MG63 (cell line): ENCODE results near the gene S1PR1. TPM values are rescaled to one million over a fixed set of nuclear protein-coding genes. Genes with fewer than 3 reads are reported as not detected.
"Not testable (repeated sequence)": the region's sequence is repeated elsewhere in the genome, so short reads cannot be mapped to it uniquely, and the experiment has no call there.

Experiments
- DNase-seq: peaks from one replicate; pipeline ENCODE4 v3.0.0-alpha.2; 2020
- H3K27me3 ChIP-seq: fragments of 250-450 bp; sonication (Bioruptor Pico); 2 replicates; pipeline ENCODE4 v1.5.1; 2020; ENCODE audit warnings: mild to moderate bottlenecking, moderate library complexity
- H3K36me3 ChIP-seq: fragments of 250-450 bp; sonication (Bioruptor Pico); 2 replicates; pipeline ENCODE4 v1.5.1; 2020; ENCODE audit warnings: mild to moderate bottlenecking, moderate library complexity
- H3K4me3 ChIP-seq: fragments of 250-450 bp; sonication (Bioruptor Pico); 2 replicates; pipeline ENCODE4 v1.5.1; 2020; ENCODE audit warnings: mild to moderate bottlenecking, moderate library complexity
- H3K9me3 ChIP-seq: fragments of 250-450 bp; sonication (Bioruptor Pico); 2 replicates; pipeline ENCODE4 v1.5.1; 2020; ENCODE audit warnings: mild to moderate bottlenecking, moderate library complexity
- total RNA-seq: library from RNA; depleted of rRNA; stranded (reverse); fragments of >200 nt; shearing (Covaris generic); gene quantifications from 2 replicates; pipeline ENCODE4 v1.2.3, GENCODE V29; 2014; ENCODE audit warnings: low replicate concordance

S1PR1 gene
- total RNA-seq, 1 experiment from 2014 or later: 0.30 TPM

DNA sequence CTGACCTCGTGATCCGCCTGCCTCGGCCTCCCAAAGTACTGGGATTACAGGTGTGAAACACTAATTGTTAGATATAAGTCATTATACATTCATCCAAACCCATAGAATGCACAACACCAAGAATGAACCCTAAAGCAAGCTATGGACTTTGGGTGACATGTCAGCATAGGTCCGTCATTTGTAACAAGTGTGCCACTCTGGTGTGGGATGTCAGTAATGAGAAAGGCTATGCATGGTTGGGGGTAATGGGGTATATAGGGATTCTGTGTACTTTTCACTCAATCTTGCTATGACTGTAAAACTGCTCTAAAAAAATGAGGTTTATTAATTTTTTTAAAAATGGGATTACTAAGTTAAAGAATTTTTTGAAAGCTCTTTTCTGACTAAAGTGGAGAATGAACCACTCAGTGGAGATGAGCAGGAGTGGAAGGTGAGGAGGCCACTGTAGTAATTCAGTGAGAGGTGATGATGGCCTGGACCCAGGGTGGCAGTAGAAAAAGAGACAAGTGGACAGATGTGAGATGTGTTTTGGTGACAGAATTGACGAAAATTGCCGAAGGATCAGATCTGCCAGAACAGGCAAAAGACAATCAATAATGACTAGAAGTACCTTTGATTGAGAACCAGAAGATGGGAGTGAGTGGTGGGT is 21.3 kb upstream of the S1PR1 start:
- DNase-seq: no peak
- Histone ChIP-seq H3K27me3 (no peaks in the 10 kb centered on the region), H3K9me3 (no peaks in the 10 kb centered on the region), H3K36me3 (no peaks in the 10 kb centered on the region), H3K4me3 (no peak overlapping the region)

DNA sequence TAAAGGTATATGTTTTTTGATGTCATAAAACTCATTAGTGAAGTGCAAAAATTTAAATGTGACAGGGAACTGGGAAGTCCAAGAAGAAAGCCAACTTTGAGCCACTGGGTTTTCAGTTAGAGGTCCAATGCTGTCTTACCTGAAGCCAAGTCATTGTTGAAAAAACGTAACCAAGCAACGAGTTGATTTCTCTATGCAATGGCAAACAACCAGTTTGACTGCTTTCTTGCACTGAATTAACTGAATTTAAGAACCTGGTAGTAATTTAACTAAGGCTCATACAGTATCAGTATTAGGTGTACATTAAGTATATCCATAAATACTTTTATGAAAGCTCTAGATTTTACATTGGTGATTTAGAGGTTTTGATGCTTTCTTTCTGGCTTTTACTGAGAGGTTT is 20.2 kb upstream of the S1PR1 start:
- Histone ChIP-seq H3K9me3 (no peaks in the 10 kb centered on the region), H3K36me3 (no peaks in the 10 kb centered on the region), H3K27me3 (no peaks in the 10 kb centered on the region), H3K4me3 (no peak overlapping the region)
- no peak for DNase-seq

DNA sequence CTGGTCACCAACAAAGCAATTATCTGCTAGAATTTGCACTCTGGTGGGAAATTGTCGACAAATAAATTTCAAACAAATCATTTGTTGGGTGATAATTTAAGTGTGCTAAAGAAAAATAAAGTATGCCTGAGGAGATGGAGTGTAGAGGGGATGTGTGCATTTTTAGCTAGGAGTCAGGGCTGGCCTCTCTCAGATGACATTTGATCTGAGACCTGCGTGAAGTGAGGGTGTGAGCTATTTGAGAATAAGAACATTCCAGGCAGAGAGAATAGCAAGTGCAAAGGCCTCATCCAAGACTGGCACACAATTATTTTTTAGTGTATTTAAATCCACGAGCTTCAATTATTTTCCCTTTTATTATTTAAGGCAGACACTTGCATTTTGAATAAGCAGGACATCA is 19.7 kb upstream of the S1PR1 start:
- Histone ChIP-seq H3K9me3 (no peaks in the 10 kb centered on the region), H3K27me3 (no peaks in the 10 kb centered on the region), H3K36me3 (no peaks in the 10 kb centered on the region), H3K4me3 (no peak overlapping the region)
- no peak for DNase-seq

DNA sequence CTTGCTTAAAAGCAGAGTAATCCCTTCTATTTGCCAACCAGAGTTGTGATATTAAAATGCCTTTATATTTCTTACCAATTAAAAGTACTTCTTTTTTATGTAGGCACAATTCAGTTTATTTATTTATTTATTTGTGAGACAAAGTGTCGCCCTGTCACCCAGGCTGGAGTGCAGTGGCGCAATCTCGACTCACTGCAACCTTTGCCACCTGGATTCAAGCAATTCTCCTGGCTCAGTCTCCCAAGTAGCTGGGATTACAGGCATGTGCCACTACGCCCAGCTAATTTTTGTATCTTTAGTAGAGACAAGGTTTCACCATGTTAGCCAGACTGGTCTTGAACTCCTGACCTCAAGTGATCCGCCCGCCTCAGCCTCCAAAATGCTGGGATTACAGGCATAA is 17.9 kb upstream of the S1PR1 start:
- H3K27me3 ChIP-seq, H3K9me3 ChIP-seq, H3K4me3 ChIP-seq, DNase-seq, H3K36me3 ChIP-seq: not testable (repeated sequence)

DNA sequence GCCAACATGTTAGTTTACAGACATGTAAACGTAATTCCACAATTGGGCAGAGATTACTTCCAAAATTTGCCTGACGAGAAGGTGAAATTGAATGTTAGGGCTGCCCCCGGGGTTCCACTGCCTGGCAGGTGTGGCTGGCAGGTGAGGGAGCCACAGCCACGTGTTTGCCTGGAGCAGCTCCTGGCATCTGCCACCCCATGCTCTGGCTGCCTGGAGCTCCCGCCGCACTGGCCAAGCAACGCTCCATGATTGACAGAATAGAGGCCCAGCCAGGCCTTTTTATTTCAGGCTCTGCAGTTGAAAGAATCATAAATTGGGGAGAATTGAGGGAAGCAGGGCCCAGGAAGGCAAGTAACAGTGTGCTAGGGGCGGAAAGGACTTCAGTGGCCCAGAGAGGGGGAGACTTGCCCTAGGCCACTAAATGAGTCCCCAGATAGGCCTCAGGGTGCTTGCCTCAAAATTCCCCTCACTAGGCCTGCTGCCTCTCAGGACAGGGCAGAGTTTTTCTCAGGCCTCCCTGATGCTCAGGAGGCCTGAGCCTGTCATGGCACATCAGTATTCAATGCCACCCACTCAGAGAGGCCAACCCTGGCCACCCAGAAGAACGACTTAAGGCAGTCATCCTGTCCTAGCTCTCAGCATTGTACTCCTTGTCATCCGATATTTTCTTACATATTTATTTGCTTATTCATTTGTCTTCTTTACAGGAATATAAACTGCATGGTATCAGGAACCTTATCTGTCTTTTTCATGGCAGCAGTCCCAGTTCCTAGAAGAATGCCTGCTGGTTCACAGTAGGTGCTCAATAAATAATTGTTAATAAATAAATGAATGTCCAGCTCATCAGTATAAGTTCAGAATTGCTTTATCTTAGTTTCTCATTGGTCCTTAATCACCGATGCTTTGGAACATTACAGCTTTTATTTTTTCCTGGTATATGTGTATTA is 16.6 kb upstream of the S1PR1 start:
- H3K4me3 ChIP-seq: no peak overlapping the region
- no peak for DNase-seq
- H3K27me3 ChIP-seq: no peaks in the 10 kb centered on the region
- no peaks in the 10 kb centered on the region for H3K36me3 ChIP-seq
- no peaks in the 10 kb centered on the region for H3K9me3 ChIP-seq

DNA sequence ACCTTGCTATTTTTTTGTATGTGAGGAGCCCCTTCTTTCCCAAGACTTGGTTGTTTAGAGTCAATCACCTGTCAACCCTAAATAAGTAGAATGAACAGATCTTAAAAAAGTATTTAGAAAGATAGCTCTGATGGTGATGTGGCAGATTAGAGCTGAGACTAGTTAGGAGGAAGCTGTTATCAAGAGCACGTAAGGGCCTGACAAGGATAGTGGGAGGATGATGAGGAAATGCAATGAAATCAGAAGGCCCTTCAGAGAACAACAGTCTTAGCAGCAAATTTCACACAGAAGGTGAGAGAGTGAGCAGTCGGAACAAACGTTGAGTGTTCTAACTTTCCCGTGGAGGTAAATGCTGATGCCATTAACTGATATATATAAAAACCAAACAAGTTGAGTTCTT is 15.9 kb upstream of the S1PR1 start:
- no peak overlapping the region for H3K4me3 ChIP-seq
- no peaks in the 10 kb centered on the region for H3K27me3 ChIP-seq
- DNase-seq: no peak
- no peaks in the 10 kb centered on the region for H3K9me3 ChIP-seq
- H3K36me3 ChIP-seq: no peaks in the 10 kb centered on the region

DNA sequence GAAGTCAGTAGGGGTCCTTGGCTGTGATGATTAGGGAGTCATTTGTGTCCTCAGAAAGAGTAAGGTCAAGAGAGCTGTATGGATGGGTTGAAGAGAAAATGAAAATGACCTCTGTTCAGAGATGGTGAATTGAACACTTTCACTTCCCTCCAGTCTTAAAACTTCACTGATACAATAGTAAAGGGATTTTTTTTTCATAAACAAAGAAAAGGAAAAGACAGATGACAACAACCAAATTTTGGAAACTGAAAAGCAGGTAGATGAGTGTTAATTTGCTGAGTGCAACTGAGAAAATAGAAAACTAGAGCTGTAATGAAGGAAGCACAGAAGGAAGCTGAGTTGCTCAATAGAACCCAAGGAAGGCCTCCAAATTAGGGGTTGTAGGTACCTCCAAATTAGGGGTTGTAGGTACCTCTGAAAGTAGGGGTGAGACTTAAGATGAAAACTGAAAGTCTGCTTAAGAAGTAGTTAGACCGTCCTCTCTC is 14.8 kb upstream of the S1PR1 start:
- no peaks in the 10 kb centered on the region for H3K9me3 ChIP-seq
- H3K4me3 ChIP-seq: no peak overlapping the region

DNA sequence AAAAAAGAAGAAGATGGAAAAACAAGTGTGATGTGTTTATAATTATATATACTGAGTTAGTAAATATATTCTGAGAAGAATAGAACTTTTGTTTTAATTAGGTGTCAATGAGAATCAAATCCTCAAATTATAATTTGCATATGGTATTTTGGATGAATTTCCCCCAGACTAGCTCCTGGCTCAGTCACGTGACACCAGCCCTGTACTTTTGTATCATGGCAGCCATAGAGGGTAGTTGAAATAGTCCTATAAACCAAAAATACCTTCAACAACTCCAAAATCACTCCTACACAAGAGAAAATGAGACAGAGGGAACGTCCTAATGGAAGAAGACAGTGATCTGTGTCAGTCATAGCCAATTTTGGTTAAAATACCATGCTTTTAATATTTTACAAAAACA is 9.0 kb upstream of the S1PR1 start:
- Histone ChIP-seq H3K4me3 (no peak overlapping the region), H3K27me3 (0 out of 2 replicates have a peak, but pooled peaks cover 3% of the 10 kb centered on the region), H3K36me3 (no peaks in the 10 kb centered on the region), H3K9me3 (no peaks in the 10 kb centered on the region)
- DNase-seq: no peak

More for the DNA sequence above, 14.8 kb upstream of the S1PR1 start:
- no peaks in the 10 kb centered on the region for H3K27me3 ChIP-seq
- H3K36me3 ChIP-seq: no peaks in the 10 kb centered on the region
- no peak for DNase-seq

DNA sequence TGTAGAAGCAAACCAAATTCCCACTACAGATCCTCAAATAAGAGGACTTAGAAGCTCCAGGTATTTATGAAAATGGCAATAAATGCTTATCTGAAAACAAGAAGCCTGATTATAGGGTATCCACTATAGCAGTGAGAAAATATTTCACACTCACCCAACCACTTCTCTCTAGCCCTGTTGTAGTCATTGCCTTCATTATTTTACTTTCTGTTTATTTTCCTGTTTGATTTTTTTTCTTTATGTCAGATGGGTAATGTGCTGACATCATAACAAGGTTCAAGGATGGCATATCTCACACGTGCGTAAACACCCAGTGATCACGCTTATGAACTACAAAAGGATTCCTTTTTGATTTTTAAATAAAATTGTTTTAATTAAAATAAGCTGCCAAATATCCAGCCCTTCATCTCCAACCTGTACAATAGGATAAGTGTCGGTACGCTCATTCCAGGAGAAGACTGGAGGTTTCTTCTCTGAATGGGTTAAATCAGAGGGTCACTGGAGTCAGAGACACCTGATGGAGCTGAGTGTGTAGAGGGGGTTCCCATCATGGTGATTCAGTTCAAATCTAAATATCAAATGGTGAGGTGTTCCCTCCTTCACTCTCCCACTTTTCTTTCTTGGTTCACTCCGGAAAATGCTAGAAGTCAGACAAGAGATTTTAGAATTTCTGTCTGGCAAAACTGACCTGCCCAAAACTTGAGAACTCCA is 8.2 kb upstream of the S1PR1 start:
- Histone ChIP-seq H3K4me3 (no peak overlapping the region), H3K27me3 (0 out of 2 replicates have a peak, but pooled peaks cover 3% of the 10 kb centered on the region), H3K9me3 (no peaks in the 10 kb centered on the region), H3K36me3 (no peaks in the 10 kb centered on the region)
- DNase-seq: no peak

DNA sequence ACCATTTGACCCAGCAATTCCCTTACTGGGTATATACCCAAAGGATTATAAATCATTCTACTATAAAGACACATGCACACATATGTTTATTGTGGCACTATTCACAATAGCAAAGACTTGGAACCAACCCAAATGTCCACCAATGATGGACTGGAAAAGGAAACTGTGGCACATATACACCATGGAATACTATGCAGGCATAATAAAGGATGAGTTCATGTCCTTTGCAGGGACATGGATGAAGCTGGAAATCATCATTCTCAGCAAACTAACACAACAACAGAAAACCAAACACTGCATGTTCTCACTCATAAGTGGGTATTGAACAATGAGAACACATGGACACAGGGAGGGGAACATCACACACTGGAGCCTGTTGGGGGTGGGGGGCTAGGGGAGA is 4.6 kb upstream of the S1PR1 start:
- not testable (repeated sequence) for H3K9me3 ChIP-seq, H3K4me3 ChIP-seq, DNase-seq

DNA sequence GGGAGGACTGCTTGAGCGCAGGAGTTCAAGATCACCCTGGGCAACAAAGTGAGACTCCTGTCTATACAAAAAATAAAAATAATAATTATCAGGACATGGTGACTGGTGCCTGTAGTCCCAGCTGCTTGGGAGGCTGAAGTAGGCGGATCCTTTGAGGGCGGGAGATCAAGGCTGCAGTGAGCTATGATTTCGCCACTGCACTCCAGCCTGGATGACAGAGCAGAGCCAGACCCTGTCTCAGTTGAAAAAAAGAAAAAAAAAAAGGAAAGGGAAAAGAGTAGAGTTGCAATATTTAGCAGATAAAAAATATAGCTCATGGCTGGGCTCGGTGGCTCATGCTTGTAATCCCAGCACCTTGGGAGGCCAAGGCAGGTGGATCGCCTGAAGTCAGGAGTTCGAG is 3.3 kb upstream of the S1PR1 start:
- DNase-seq: no peak
- Histone ChIP-seq H3K4me3 (no peak overlapping the region), H3K27me3 (peaks cover 18% of the 10 kb centered on the region), H3K9me3 (no peaks in the 10 kb centered on the region), H3K36me3 (no peaks in the 10 kb centered on the region)

More for the DNA sequence above, 4.6 kb upstream of the S1PR1 start:
- peaks cover 15% of the 10 kb centered on the region for H3K27me3 ChIP-seq
- H3K36me3 ChIP-seq: not testable (repeated sequence)

DNA sequence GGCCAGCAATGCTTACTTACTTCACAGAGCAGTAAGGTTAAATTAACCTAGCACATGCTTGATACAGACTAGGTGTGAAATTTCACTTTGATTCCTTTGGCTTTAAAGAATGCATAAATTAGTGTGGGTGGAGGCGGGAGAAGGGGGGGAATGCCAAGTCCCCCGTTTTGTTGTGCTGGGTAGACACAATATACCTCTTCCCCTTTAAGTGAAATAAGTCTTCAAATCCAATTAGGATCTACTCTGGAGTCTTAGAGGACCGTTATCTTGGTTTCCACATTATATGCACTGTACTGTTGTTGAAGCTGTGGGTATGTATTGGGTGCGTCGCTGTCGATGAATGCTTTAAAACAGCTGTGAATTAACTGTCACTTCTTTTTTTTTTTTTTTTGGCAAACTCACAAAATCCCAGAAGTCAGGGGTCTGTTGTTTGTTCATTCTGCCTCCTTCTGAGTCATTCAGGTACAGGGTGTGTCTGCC is 1.6 kb upstream of the S1PR1 start:
- DNase-seq: no peak
- no peaks in the 10 kb centered on the region for H3K36me3 ChIP-seq
- no peak overlapping the region for H3K4me3 ChIP-seq
- no peaks in the 10 kb centered on the region for H3K9me3 ChIP-seq
- peaks cover 15% of the 10 kb centered on the region for H3K27me3 ChIP-seq

DNA sequence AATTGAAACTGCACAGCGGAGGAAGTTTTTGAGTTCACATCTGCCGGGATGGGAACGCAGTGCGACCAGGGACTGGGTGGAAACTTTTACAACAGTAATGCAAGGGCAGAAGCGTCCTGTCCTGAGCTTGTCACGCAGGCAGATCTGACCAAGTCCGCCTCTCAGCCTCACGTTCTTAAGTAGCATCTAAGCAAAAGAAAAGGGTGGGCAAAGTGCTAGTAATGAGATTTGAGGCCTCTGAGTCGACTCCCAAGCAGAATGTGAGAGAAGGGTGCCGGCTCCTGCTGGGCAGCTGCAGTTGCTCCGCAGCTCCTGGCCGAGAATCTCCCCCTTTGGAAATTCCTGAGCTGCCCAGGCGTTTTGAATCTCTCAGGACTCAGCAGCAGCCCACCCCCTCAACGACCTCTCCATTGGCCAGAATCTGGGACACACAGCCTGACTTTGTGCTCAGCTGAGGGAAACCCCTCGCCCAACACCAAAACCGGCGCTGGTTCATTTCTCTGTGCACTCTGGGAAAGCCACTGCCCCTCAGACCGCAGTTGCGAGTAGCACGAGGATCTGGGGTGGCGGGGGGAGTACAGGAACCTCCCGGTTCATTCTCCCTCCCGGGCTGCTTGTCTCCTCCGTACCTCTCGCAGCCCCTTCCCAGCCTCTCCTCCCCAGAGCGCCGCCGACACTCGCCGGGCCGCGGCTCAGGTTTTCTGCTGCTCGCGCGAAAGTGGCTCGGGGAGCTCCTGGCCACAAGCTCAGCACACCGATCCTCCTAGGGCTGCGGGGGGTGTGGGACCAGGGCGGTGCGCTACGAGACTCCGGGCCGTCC is 913 bp upstream of the S1PR1 start:
- Histone ChIP-seq H3K36me3 (no peaks in the 10 kb centered on the region), H3K4me3 (peak overlapping the region; percentile 37), H3K9me3 (no peaks in the 10 kb centered on the region), H3K27me3 (peaks cover 15% of the 10 kb centered on the region)
- peak; percentile 19 for DNase-seq

DNA sequence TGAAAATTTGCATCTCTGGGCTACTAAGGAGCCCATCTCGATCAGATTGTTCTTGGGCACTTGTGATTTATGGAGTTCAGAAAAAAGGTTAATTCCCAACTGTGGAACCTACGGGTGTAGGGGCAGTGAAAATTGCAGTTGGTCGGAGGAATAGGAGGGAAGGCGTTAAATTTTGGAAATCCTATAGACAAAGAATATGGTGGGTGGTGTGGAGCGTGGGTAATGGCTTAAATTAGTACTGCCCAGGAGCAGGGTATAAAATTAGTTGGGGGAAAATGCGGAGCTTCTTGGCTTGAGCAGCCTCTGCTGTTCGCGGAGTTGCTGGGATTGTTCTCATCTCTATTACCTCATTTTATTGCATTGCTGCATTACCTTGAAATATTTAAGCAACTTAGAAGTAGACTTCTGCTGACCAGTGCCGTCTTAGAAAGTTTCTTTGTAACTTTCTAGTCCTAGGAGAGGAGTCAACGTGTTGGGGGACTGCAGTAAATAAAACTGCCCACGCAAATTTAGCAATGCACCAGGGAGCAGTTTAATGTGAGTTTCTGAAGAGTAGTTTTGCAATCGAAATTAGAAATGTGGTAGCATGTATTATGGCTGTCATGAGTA is 514 bp downstream of the S1PR1 start:
- no peak for DNase-seq
- Histone ChIP-seq H3K36me3 (no peaks in the 10 kb centered on the region), H3K9me3 (no peaks in the 10 kb centered on the region), H3K27me3 (peaks cover 24% of the 10 kb centered on the region), H3K4me3 (peak overlapping the region; percentile 37)

DNA sequence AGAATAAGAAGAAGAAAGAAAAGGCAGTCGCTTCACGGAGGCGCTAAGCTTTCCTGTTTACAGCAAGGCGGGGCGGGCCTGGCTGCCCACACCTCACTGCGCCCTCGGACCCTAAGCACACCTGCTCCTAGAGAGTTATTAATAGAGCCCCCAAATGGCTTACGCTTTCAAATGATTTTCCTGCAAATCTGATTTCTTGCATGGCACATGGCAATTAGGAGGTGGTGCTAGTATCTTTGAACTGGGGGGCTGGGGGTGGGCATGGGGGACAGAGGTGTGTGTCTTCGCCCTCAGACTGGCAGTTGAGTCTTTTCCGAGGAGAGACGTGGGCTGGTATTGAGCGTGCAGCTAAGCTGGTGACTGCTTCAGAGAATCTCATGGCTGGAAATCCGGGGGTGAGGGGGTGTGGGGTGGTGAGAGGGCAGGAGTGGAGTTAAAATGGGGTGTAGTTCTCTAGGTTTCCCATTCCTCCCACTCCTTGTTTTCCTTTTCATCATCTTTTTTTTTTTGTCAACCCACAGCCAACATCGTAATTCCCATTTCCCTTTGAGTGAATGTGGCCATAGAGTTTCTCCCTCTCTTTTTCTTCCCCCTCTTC is 1.3 kb downstream of the S1PR1 start:
- Histone ChIP-seq H3K4me3 (no peak overlapping the region), H3K9me3 (no peaks in the 10 kb centered on the region), H3K27me3 (peaks cover 24% of the 10 kb centered on the region), H3K36me3 (no peaks in the 10 kb centered on the region)
- DNase-seq: no peak
